Stimulated activated CD8-positive, alpha-beta memory T cell treated with anti-CD3 and anti-CD28 coated beads, Interleukin-12 subunit alpha, Interleukin-12 subunit beta, amount 100 ng/mL, for 24 hours (primary cell): ENCODE results near the gene ATXN1.

ENCODE experiments used
- DNase-seq: peaks from one replicate; pipeline ENCODE4 v3.0.0-alpha.2; 2020; ENCODE audit errors: extremely low read depth

The ATXN1 gene

DNA sequence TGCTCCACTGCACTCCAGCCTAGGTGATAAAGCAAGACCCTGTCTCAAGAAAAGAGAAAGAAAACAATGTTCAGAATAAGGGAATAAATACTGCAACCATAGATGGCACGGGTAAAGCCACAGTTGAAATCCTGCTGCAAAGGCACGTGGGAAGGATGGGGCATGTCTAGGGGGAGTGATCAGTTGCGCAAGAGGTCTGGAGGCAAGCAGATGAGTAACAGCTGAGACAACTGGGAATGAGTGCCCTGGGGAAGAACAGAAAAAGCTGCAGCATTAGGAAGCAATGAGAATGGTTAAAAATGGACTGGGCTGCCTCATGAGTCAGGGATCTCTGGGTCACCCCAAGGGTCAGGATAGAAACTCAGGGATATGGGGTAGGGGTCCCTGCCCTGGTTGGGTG is 426.6 kb downstream of the ATXN1 start:
- no peak for DNase-seq

DNA sequence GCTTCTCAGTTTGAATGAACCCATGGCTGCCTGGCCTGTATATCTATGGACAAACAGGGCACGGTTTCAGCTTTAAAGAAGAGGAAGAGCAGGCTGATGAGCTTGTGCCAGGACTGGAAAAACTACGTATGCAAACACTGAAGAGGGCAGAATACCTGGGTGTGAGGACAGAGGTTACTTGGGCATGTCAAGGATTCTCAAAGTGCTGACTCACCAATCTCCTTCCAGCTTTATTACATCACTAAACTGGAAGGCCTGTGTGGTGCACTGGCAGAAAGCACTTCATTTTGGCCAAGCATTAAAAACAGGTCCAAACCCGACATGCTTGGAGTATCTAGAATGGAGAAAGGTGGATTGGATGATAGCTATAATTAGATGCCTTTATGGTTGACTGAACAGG is 427.7 kb downstream of the ATXN1 start:
- DNase-seq, result no peak

DNA sequence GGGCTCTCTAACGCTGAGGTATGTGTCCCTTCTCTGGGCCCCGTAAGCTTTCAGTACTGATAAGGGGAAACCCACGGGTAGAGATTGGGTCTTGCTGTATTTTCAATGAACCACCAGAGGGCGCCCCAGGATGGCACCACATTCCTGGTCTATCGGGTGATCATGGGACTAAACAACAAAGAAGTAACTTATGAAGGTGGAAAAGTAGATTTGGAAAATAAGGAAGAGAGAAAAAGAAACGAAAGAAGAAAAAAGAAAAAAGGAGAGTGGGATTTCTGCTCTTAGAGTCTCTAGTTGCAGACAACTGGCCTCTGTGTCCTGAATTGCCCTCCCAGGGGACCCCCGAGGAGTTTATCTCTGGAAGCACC is 429.1 kb downstream of the ATXN1 start:
- peak; percentile 53 for DNase-seq

DNA sequence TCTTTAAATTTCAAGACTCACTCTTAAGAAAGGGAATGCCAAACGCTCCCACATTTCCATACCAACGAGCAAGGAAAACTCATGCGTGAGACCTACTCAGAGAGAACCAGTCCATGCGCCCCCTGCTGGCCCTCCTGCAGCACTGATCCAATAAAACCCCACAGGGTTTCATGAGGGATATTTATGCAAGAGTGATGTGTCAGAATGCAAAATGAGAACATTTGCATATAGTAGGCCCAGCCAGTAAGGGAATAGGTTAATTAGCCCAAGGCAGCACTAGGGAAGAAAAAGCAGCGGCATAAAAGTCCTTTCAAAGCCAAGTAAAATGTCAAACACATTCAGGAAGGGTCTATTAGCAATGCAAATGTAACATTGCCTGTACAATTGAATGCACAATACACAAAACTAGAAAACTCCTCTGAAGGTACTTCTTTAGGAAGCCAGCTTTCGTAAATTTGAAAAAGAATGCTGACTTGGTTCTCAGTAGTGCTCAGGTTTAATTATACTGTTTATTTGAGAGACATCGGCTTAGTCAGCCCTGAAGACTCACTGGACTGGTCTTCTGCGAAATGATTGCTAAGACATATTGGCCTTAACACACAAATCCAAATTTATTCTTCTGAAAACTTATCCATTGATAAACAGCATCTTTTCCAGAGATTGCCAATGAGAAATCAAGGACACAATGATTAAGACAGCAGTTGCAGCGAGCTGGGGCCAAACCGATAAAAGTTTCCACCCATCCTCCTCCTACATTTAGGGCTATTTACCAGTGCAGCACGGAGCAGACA is 429.7 kb downstream of the ATXN1 start:
- no peak for DNase-seq

DNA sequence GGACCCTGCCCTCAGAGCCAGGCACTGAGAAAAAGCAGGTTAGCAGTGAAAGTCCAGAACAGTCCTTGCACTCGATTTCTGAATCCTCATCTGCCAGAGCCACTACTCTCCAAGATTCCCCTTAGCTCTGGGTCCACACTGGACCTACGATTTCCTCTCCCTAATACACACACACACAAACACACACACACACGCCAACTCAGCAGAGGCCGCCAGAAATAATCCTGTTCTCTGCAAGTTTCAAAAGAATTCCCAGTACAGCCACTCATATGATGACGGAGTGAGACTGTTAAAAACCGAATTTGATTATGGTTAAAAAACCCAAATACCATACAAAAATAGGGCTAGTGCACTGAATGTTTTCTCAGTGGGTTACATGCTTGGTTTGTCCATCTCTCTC is 432.0 kb downstream of the ATXN1 start:
- no peak for DNase-seq

DNA sequence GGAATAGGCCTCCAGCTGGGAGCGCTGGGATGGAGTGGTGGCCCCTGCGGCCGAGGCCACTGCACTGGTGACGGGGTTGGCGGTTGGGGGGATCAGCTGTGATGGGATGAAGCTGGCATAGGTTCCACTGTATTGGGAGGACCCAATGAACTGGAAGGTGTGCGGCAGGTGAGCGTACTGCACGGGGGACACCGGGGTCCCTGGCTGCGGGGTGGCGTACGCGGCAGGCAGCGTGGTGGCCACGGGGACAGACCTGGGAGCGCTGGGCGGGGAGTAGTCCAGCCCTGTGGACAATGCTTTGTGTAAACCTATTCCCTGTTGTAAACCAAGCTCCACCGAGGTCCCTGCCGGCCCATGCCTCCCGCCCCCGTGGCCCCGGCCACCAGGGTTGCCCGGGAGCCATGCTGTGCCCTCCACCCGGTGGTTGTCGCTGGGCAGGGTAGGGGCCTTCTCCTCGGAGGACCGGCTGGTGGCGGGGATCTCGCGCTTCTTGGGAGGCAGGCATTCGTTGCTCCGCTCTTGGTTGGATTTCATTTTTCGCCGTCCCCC is 433.4 kb downstream of the ATXN1 start:
- DNase-seq, result no peak

DNA sequence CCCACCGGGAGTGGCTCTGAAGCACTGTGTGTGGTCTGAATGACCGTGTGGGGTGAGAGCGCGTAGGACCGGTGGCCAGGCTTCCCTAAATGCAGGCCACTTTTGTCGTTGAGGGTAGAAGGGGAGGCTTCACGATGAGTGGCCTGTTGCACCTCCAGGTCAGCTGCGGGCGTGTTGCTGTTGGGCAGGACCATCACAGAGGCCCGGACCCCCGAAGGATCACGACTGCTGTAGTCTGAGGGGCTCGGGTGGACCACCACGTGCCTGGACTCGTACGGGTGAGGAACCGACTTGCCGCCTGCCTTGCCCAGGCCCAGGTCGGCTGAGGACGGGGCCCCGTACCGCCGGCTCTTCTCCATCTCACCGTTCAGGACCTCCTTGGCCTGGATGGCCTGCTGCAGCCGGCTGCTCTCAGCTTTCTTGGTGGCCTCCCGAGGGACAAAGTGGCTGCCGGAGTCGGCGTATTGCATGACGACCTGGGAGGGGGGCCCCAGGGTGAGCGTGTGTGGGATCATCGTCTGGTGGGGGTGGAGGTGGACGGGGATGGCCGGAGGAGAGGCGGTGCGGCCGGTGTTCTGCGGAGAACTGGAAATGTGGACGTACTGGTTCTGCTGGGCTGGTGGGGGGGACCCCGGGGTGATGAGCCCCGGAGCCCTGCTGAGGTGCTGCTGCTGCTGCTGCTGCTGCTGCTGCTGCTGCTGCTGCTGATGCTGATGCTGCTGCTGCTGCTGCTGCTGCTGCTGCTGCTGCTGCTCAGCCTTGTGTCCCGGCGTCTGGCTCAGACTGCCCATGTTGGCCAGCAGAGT is 434.1 kb downstream of the ATXN1 start:
- DNase-seq, result no peak

DNA sequence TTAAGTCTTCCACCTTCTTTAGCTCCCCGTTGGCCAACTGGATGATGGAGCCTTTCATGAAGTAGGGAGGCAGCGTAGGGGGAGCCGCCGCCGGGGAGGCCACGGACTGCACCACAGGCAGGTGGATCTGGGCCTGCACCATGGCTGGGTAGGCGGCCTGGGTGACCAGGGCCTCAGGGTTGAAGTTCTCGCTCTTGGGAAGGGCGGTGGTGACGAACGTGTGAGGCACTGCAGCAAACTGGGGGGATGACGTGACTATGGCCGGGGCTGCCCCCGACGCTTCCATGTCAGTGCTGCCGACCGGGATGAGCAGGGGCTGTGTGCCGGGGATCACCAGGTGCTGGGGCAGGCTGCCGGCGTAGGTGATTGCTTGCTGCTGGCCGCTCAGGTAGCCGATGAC is 434.7 kb downstream of the ATXN1 start:
- DNase-seq, result no peak

DNA sequence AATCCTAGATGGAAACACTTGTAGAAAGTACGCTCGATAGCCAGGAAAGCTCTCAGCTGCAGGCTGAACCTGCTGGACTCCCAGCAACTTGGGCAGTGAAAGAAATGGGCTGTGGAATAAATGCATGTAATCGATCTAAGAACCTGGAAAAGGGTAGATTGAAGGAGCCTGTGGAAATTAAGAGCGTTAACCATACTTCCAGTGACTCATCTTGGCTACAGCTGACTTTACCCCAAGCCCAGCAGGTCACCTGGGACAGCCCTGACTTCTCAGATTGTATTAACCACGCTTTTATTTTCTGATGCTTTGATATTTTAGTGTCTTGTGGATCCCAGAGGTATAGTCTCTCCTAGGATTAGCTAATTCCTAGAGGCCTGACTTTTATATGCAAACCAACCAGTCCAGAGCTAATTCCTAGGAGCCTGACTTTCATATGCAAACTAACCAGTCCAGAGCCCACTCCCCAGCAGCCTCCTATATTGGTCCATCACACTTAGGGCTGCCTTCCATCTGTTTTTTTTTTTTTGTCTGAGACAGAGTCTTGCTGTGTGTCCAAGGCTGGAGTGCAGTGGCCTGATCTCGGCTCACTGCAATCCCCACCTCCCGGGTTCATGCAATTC is 436.5 kb downstream of the ATXN1 start:
- no peak for DNase-seq

DNA sequence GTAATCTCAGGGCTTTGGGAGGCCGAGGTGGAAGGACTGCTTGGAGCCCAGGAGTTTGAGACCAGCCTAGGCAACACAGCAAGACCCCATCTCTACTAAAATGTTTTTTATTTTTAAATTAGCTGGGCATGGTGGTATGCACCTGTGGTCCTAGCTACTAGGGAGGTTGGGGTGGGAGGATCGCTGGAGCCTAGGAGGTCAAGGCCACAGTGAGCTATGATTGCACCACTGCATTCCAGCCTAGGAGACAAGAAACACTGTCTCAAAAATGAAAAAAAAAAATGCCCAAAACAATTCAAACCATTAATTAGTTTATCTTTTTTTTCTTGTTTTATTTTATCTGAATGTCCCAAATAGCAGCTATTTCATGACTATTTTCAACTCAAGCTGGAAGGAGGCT is 437.1 kb downstream of the ATXN1 start:
- DNase-seq, result no peak

DNA sequence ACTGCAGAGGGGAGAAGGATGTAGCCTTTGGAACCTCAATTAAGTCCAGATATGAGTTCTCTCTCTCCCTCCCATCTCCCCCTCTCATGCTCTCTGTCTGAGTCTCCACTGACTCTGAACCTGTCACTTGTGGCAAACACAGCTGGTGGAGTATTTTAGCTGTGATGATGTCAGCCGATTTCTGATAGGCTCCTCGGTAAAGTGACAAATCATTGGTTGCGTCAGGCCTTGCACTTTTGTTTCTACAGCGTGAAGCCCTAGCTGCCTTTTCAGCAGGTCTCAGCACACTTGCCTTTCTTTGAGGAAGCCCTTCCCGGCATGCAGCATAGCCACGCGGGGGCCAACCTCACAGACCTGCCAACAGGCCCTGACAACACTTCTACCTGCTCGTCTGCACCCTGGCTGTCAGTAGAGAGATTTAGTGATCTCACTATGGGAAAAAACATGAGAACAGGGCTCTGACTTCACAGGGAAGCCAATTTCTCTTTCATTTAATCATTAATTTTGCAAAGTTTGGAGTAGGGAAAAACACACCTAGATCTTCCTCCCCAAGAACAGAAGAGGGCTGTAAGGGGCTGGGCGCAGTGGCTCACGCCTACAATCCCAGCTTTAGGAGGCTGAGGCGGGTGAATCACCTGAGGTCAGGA is 438.5 kb downstream of the ATXN1 start:
- DNase-seq, result peak; percentile 39

DNA sequence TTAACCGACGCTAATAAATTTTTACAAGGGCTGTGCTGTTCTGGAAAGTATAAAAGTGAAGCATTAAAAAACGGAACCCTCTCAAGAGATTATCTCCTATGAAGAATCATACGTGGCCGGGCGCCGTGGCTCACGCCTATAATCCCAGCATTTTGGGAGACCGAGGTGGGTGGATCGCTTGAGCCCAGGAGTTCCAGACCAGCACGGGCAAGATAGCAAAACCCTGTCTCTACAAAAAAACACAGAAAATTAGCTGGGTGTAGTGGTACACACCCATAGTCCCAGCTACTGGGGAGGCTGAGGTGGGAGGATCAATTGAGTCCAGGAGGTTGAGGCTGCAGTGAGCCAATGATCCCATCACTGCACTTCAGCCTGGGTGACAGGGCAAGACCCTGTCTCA is 439.4 kb downstream of the ATXN1 start:
- no peak for DNase-seq

DNA sequence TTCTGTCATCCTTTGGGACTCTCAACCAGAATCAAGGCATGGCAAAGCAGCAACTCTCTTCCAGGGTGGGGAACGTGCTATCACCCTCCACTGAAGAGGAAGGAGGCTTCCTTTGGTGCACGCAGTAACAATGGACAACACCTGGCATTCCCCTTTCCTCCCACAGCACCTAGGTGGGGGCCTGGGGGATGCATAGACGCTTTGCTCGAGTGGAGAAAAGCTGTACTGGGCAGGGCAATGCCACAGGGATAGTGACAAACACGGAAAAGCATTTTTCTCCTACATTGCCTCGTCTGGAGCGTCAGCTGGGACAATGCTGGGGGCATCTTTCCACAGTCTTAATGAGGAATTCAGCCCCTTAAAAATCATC is 439.9 kb downstream of the ATXN1 start:
- DNase-seq, result no peak

DNA sequence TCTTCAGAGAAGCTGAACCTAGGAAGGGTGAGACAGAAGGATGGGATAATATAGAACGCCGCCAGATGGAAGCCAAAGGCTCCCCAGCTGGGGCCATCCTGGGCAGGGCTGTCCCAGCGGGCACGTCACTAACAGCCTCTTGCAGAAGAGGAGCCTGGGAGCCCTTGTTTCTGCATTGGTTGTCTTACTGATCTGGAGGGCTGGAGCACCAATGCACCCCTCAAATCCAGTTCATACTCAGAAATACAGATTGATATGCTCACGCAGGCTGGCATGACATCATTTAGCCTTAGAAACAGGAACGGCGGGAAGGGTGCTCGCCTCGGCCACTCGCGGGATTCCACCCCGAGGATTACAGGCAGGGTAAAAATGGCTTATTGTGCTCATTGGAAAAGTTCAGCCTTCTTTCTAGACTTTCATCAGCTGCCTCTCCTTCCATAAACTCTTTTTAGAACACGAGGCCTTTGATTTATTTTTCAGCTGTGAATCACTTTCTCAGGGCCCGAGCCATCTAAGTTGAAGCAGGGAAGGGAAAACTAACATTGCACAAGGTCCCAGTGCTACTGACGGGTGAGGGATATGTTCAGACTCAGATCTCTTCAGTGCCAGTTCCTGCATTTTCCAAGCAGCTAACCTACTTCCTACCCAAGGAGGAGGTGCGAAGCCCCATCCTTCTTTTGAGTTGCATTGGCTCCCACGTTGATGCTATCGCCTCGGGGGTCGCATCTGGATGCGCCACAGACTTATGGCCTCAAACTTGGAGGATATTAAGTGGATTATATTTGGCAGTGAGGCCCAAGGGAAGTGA is 440.5 kb downstream of the ATXN1 start:
- no peak for DNase-seq

DNA sequence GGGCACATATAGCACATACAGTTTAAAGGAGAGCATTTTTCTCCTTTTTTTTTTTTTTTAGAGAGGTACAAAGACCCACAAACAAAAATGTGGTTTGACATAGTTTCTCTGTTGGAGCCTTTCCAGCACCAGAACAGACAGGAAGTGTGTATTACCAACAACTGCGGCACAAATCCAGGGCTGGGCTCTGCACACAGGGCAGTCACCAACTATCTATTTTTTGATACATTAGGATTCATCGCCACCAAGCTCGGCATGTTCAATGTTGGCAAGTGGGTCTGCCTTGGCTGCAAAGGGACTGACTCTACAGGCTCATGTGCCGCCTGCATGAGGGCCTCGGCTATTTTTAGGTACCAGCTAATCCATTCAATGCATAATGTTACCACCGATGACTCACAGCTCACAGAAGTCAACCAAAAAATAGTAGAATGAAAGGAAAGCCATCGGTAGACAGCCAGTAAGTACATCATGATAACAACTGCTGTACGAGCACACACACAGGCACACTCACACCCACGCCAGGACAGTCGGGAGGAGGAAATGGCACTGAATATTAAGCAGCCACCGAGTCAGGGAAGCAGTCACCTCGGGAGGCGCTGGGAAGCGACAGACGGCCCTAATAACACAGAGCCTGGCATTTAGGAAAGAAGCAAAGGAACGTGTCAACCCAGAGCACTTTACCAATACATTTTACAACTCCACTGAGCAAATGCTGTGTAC is 441.3 kb downstream of the ATXN1 start:
- DNase-seq, result no peak

DNA sequence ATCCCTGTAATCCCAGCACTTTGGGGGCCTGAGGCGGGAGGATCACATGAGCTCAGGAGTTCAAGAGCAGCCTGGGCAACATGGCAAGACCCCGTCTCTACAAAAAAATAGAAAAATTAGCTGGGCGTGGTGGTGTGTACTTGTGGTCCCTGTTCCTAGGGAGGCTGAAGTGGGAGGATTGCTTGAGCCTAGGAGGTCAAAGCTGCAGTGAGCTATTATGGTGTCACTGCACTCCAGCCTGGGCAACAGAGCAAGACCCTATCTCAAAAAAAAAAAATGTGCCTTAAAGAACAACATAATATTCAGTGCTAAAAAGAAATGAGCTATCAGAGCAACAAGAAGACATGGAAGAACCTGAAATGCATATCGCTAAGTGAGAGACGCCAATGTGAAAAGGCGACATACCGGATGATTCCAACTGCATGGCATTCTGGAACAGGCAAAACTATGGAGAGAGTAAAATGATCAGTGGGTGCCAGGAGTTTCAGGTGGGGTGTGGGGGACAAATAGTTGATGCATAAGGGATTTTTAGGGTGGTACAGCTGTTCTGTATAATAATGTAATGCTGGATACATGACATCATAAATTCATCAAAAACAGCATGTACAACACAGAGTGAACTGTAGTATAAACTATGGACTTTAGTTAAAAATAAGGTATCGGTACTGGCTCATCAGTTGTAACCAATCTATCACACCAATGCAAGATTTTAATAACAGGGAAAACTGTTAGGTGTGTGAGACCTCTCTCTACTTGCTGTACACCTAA is 442.1 kb downstream of the ATXN1 start:
- no peak for DNase-seq

DNA sequence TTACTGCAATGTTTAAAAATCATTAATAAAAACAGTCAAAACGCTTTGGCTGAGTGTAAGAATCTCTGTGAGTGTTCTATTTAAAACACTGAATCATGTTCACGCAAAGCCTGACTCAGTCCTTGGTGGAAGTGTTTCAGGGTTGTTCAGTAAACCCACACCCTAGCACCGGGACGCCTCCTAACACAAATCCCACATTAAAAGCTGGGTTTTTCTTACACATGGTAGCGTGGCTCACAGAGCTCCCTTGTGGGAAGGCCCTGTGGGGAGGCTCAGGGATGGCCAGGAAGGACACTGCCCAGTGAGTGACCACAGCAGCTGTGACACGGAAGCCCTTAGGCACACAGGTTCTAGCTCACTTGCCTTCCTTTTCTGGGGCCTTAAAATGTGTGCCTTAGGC is 442.7 kb downstream of the ATXN1 start:
- DNase-seq, result no peak

DNA sequence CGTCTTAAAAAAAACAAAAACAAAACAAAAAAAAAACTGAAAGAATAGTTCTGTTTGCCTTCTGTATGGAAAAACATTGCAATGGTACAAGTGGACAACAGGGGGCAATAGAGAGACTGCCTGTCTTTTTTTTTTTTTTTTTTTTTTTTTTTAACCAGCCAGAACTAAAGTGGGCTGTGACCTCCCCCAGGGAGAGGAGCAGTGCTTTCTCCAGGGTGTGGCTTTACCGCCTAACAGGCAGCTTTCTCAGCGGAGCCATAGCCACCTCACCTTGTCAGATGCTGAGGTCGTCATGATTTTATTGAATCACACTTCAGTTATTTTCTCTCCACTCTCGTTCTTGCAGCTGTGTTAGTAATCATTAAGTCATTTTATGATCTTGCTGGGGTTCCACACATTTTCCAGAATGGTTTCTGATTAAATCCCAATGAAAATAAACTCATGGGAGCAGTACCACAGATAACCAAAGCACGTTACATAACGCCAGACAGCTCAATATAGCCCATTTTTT is 444.5 kb downstream of the ATXN1 start:
- no peak for DNase-seq

DNA sequence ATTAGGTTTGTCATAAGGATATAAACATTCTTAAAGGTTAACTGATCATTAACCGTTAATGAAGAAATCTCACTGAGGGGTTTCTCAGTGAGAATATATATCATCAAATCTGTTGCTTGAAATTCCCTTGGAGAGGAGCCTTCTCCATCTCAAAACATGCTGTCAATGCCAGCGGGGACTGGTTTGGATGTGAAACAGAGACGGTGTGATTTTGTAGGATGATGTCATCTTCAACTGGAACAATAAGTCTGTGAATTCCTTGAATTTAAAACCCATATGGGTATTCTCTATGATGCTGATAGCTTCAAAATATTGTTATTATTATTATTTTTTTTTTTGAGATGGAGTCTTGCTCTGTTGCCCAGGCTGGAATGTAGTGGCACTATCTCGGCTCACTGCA is 447.0 kb downstream of the ATXN1 start:
- no peak for DNase-seq

DNA sequence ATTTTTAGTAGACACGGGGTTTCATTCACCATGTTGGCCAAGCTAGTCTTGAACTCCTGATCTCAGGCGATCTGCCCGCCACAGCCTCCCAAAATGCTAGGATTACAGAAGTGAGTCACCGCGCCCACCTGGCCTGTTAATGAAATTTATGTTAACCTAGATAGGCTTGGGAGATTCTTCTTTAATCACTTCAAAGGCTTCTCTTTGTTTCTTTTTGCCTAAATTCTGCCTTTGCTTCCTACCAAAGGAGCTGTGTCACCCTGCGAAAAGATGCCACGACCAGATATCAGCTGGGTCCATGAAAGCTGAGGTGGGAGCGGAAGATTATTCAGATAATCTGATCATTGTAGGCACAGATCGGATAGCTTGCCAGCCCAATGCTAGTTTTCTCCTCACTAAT is 447.5 kb downstream of the ATXN1 start:
- DNase-seq, result no peak
